GM18870 (cell line): Measurements from ENCODE around the gene KMT2C.
"Not testable (repeated sequence)": the region's sequence is repeated elsewhere in the genome, so short reads cannot be mapped to it uniquely, and the experiment has no call there.

Experiments used
- ATAC-seq: cut with Tn5 transposase; IDR thresholded peaks from one replicate; pipeline ENCODE4 v1.9.1; 2021; ENCODE audit warnings: moderate library complexity; ENCODE audit not compliant: unreplicated experiment

Gene KMT2C

GRCh38 chr7:152313831-152314604 lies 121.8 kb downstream of the KMT2C start:
- no peak for ATAC-seq

GRCh38 chr7:152313217-152313616 lies 122.6 kb downstream of the KMT2C start:
- no peak for ATAC-seq

- ATAC-seq = no peak
Observed at GRCh38 chr7:152312316-152312715, 123.5 kb downstream of the KMT2C start.

- ATAC-seq = no peak
Observed at GRCh38 chr7:152307902-152308301, 127.9 kb downstream of the KMT2C start.

GRCh38 chr7:152299542-152300143 lies 136.2 kb downstream of the KMT2C start:
- ATAC-seq = not testable (repeated sequence)

- no peak for ATAC-seq
Observed at GRCh38 chr7:152292897-152293296, 142.9 kb downstream of the KMT2C start.

- not testable (repeated sequence) for ATAC-seq
Observed at GRCh38 chr7:152286972-152287371, 148.8 kb downstream of the KMT2C start.

GRCh38 chr7:152286219-152286618 lies 149.6 kb downstream of the KMT2C start:
- not testable (repeated sequence) for ATAC-seq

- ATAC-seq = not testable (repeated sequence)
Observed at GRCh38 chr7:152284998-152285397, 150.8 kb downstream of the KMT2C start.

- not testable (repeated sequence) for ATAC-seq
Observed at GRCh38 chr7:152277687-152278086, 158.1 kb downstream of the KMT2C start.

GRCh38 chr7:152270427-152270826 lies 165.4 kb downstream of the KMT2C start:
- ATAC-seq = not testable (repeated sequence)

- not testable (repeated sequence) for ATAC-seq
Observed at GRCh38 chr7:152266859-152267258, 168.9 kb downstream of the KMT2C start.

GRCh38 chr7:152264915-152265314 lies 170.9 kb downstream of the KMT2C start:
- not testable (repeated sequence) for ATAC-seq

GRCh38 chr7:152262146-152262545 lies 173.7 kb downstream of the KMT2C start:
- not testable (repeated sequence) for ATAC-seq

GRCh38 chr7:152259645-152260044 lies 176.2 kb downstream of the KMT2C start:
- ATAC-seq = not testable (repeated sequence)

GRCh38 chr7:152247851-152248250 lies 188.0 kb downstream of the KMT2C start:
- not testable (repeated sequence) for ATAC-seq

GRCh38 chr7:152245417-152245816 lies 190.4 kb downstream of the KMT2C start:
- ATAC-seq = not testable (repeated sequence)

GRCh38 chr7:152243464-152243863 lies 192.3 kb downstream of the KMT2C start:
- ATAC-seq = not testable (repeated sequence)

- ATAC-seq = not testable (repeated sequence)
Observed at GRCh38 chr7:152241301-152241700, 194.5 kb downstream of the KMT2C start.

GRCh38 chr7:152236306-152236705 lies 199.5 kb downstream of the KMT2C start:
- ATAC-seq = not testable (repeated sequence)

- ATAC-seq = not testable (repeated sequence)
Observed at GRCh38 chr7:152234421-152234820, 201.4 kb downstream of the KMT2C start.

- no peak for ATAC-seq
Observed at GRCh38 chr7:152231089-152231488, 204.7 kb downstream of the KMT2C start.
